NCI-H345 (cell line): ENCODE measurements around the gene HSF4.
"Not testable (repeated sequence)": the region's sequence is repeated elsewhere in the genome, so short reads cannot be mapped to it uniquely, and the experiment has no call there.

Source experiments
- DNase-seq: peaks from one replicate; lab custom pipeline; 2025; lab: John Stamatoyannopoulos, UW

Gene HSF4

GRCh38 chr16:67164599-67165061 lies at the start of gene HSF4:
TSS of gene HSF4 (plus strand) at chr16:67164745. CDS start at chr16:67164812, 67 bp downstream.
- no peak for DNase-seq

GRCh38 chr16:67114793-67115192 lies 49.8 kb upstream of the HSF4 start:
- DNase-seq, result no peak

GRCh38 chr16:67115639-67116038 lies 48.9 kb upstream of the HSF4 start:
- DNase-seq, result no peak

- no peak for DNase-seq
Observed at GRCh38 chr16:67116388-67117311, 47.9 kb upstream of the HSF4 start.

GRCh38 chr16:67117716-67118115 lies 46.8 kb upstream of the HSF4 start:
- DNase-seq, result no peak

GRCh38 chr16:67120025-67120424 lies 44.5 kb upstream of the HSF4 start:
- DNase-seq, result no peak

GRCh38 chr16:67122799-67123198 lies 41.7 kb upstream of the HSF4 start:
- not testable (repeated sequence) for DNase-seq

- no peak for DNase-seq
Observed at GRCh38 chr16:67128417-67128816, 36.1 kb upstream of the HSF4 start.

GRCh38 chr16:67128887-67129286 lies 35.7 kb upstream of the HSF4 start:
- DNase-seq, result no peak

- DNase-seq, result no peak
Observed at GRCh38 chr16:67129422-67129821, 35.1 kb upstream of the HSF4 start.

GRCh38 chr16:67137605-67138004 lies 26.9 kb upstream of the HSF4 start:
- DNase-seq, result no peak

GRCh38 chr16:67141391-67141790 lies 23.2 kb upstream of the HSF4 start:
- DNase-seq, result no peak

- DNase-seq, result no peak
Observed at GRCh38 chr16:67142342-67142741, 22.2 kb upstream of the HSF4 start.

- no peak for DNase-seq
Observed at GRCh38 chr16:67144943-67145342, 19.6 kb upstream of the HSF4 start.

- no peak for DNase-seq
Observed at GRCh38 chr16:67145746-67146145, 18.8 kb upstream of the HSF4 start.

GRCh38 chr16:67146523-67147357 lies 17.8 kb upstream of the HSF4 start:
- DNase-seq, result no peak

GRCh38 chr16:67147437-67148140 lies 17.0 kb upstream of the HSF4 start:
- no peak for DNase-seq

- DNase-seq, result no peak
Observed at GRCh38 chr16:67148221-67148620, 16.3 kb upstream of the HSF4 start.

- no peak for DNase-seq
Observed at GRCh38 chr16:67148656-67149275, 15.8 kb upstream of the HSF4 start.

- no peak for DNase-seq
Observed at GRCh38 chr16:67149276-67150046, 15.1 kb upstream of the HSF4 start.
